K562 (cell line): ENCODE measurements around the gene SUN5. TPM values are rescaled to one million over a fixed set of nuclear protein-coding genes. Genes with fewer than 3 reads are reported as not detected.

Experiments
- ATAC-seq: fragments of 200-7000 bp; cut with Tn5 transposase; 3 replicates; pipeline ENCODE4 v1.9.1; 2020; ENCODE audit warnings: moderate library complexity
- BruUV-seq: library from RNA; stranded (reverse); fragments of 400-500 nt; replicated peaks from 2 replicates; lab custom pipeline; 2021; lab: Mats Ljungman, UMichigan
- CTCF ChIA-PET: fragments of 300-600 bp; formaldehyde crosslinking; extraction: SDS; loops from one replicate; lab custom pipeline; 2021; ENCODE audit warnings: low intra/inter-chr PET ratio; lab: Yijun Ruan, JAX
- POLR2A ChIA-PET: fragments of 300-600, 350-650 bp; sonication (Branson Sonifier 250); formaldehyde crosslinking; extraction: SDS; loops from one replicate; lab custom pipeline; 2021; ENCODE audit warnings: antibody characterized with exemption, inconsistent platforms; lab: Yijun Ruan, JAX
- DNase-seq, 4 experiments: peaks; one replicate each; pipeline versions ENCODE4 v3.0.0 to v3.0.0-alpha.2; 2011 to 2018; ENCODE audit warnings: low spot score in 3 of 4, mixed read lengths in 3 of 4; ENCODE audit errors: extremely low read depth in 1 of 4
- FAIRE-seq: peaks from 2 replicates; lab custom pipeline; 2011; peaks lifted over from hg19 to GRCh38; lab: Jason Lieb, UNC
- H2AFZ ChIP-seq: 2 replicates; pipeline ENCODE4 v1.6.0; 2011; ENCODE audit warnings: low read depth, low read length, control low read depth, inconsistent platforms
- H3K27ac ChIP-seq: fragments of 200-600 bp; 3 replicates; pipeline ENCODE4 v1.8.0; 2011; ENCODE audit warnings: low read depth, mild to moderate bottlenecking, control low read depth, inconsistent platforms, low read length, moderate library complexity, mixed read lengths; ENCODE audit errors: extremely low read depth
- H3K27me3 ChIP-seq, 2 experiments: fragments of 300-600 bp in 1 of 2; 2 replicates in 1 of 2; 3 replicates in 1 of 2; pipeline versions ENCODE4 v1.6.0 to v1.8.0; 2011; ENCODE audit warnings: inconsistent platforms in 2 of 2, low read length in 2 of 2, mild to moderate bottlenecking in 1 of 2, mixed read lengths in 1 of 2, moderate library complexity in 1 of 2; ENCODE audit not compliant: control insufficient read depth in 2 of 2, insufficient read depth in 2 of 2
- H3K36me3 ChIP-seq: fragments of 300-600 bp; 3 replicates; pipeline ENCODE4 v1.8.0; 2011; ENCODE audit warnings: mild to moderate bottlenecking, low read length, inconsistent platforms; ENCODE audit not compliant: control insufficient read depth, insufficient read depth
- H3K4me1 ChIP-seq, 2 experiments: fragments of 200-600 bp in 1 of 2; replicated peaks in 1 of 2; 2 replicates in 1 of 2; 3 replicates in 1 of 2; pipeline versions ENCODE4 v1.5.1 to v1.8.0; 2011; ENCODE audit warnings: inconsistent platforms in 2 of 2, low read length in 2 of 2, mild to moderate bottlenecking in 1 of 2, mixed read lengths in 1 of 2, moderate library complexity in 1 of 2; ENCODE audit not compliant: control insufficient read depth in 2 of 2, insufficient read depth in 2 of 2
- H3K4me2 ChIP-seq: 2 replicates; pipeline ENCODE4 v1.6.1; 2011; ENCODE audit warnings: low read length, control low read depth, inconsistent platforms, mixed read lengths; ENCODE audit not compliant: insufficient read depth
- H3K4me3 ChIP-seq: fragments of 200-600 bp; sonication (generic), shearing (Covaris generic); 2 replicates; pipeline ENCODE4 v1.5.1; 2016; ENCODE audit warnings: control low read depth, inconsistent platforms
- H3K79me2 ChIP-seq: fragments of 200-600 bp; 3 replicates; pipeline ENCODE4 v1.8.0; 2011; ENCODE audit warnings: low read length, inconsistent platforms; ENCODE audit not compliant: control insufficient read depth, insufficient read depth
- H3K9ac ChIP-seq, 2 experiments: 2 replicates each; pipeline versions ENCODE4 v1.6.0 to v1.6.1; 2011; ENCODE audit warnings: low read depth in 2 of 2, low read length in 2 of 2, control low read depth in 1 of 2, inconsistent platforms in 1 of 2, mild to moderate bottlenecking in 1 of 2, mixed read lengths in 1 of 2; ENCODE audit not compliant: insufficient read depth in 1 of 2
- H3K9me1 ChIP-seq: one replicate; pipeline ENCODE4 v1.6.0; 2011; ENCODE audit warnings: inconsistent platforms, mild to moderate bottlenecking, low read length, moderate library complexity; ENCODE audit not compliant: control insufficient read depth, insufficient read depth
- H3K9me3 ChIP-seq: replicated peaks from 2 replicates; pipeline ENCODE4 v1.5.1; 2011; ENCODE audit warnings: low read depth, low read length, inconsistent platforms; ENCODE audit not compliant: control insufficient read depth, insufficient read depth
- H4K20me1 ChIP-seq: replicated peaks from 2 replicates; pipeline ENCODE4 v1.6.1; 2011; ENCODE audit warnings: low read length, inconsistent platforms, mixed read lengths; ENCODE audit not compliant: control insufficient read depth, insufficient read depth
- AFF4 ChIP-seq: sonication (generic); formaldehyde crosslinking; IDR thresholded peaks from 2 replicates; pipeline ENCODE4 v1.8.0; 2023; ENCODE audit warnings: mild to moderate bottlenecking, missing genetic modification reagents
- ARID3B ChIP-seq: fragments of 250-450 bp; sonication (Bioruptor Pico); IDR thresholded peaks from 2 replicates; pipeline ENCODE4 v1.4.0; 2020; ENCODE audit warnings: borderline replicate concordance
- CBFA2T3 ChIP-seq: fragments of 450-650 bp; IDR thresholded peaks from 2 replicates; pipeline ENCODE4 v1.6.1; 2017
- CTBP1 ChIP-seq: fragments of 450-650 bp; IDR thresholded peaks from 2 replicates; pipeline ENCODE4 v1.6.1; 2016; ENCODE audit warnings: borderline replicate concordance
- DEAF1 ChIP-seq: fragments of 450-650 bp; formaldehyde crosslinking; IDR thresholded peaks from 2 replicates; pipeline ENCODE4 v1.4.0; 2020; ENCODE audit warnings: mild to moderate bottlenecking, moderate library complexity
- ID3 ChIP-seq, 2 experiments: fragments of 250-450 bp in 1 of 2; fragments of 450-650 bp in 1 of 2; sonication (Bioruptor Pico) in 1 of 2; IDR thresholded peaks; 2 replicates each; pipeline versions ENCODE4 v1.6.1 to v1.8.0; 2016 to 2021; ENCODE audit warnings: mild to moderate bottlenecking in 2 of 2, moderate library complexity in 2 of 2, missing compliant biosample characterization in 1 of 2, missing genetic modification characterization in 1 of 2
- MEF2A ChIP-seq: IDR thresholded peaks from 2 replicates; pipeline ENCODE4 v1.6.1; 2011; ENCODE audit warnings: low read depth, mild to moderate bottlenecking, low read length, moderate library complexity; ENCODE audit not compliant: control insufficient read depth
- MXI1 ChIP-seq: IDR thresholded peaks from 2 replicates; pipeline ENCODE4 v1.6.1; 2011; ENCODE audit warnings: low read depth, mild to moderate bottlenecking, improper control_type of control experiment, low read length
- PHF8 ChIP-seq: fragments of 200-600 bp; sonication (generic); IDR thresholded peaks from 2 replicates; pipeline ENCODE4 v1.6.1; 2012; ENCODE audit warnings: mixed run types, mild to moderate bottlenecking, inconsistent platforms, low read length, moderate library complexity, borderline replicate concordance
- POU5F1 ChIP-seq: fragments of 150-350 bp; IDR thresholded peaks from 2 replicates; pipeline ENCODE4 v1.6.1; 2014; ENCODE audit warnings: borderline replicate concordance, low read length, low read depth, mild to moderate bottlenecking; ENCODE audit not compliant: partially characterized antibody
- PTRF ChIP-seq: fragments of 450-650 bp; IDR thresholded peaks from 2 replicates; pipeline ENCODE4 v1.6.1; 2016; ENCODE audit warnings: mild to moderate bottlenecking, missing genetic modification characterization, missing compliant biosample characterization
- TOE1 ChIP-seq, 2 experiments: fragments of 450-650 bp in 1 of 2; sonication (generic) in 1 of 2; formaldehyde crosslinking in 1 of 2; IDR thresholded peaks; 2 replicates each; pipeline versions ENCODE4 v1.7.1 to v1.8.0; 2016 to 2022; ENCODE audit warnings: borderline replicate concordance in 2 of 2, mild to moderate bottlenecking in 2 of 2, antibody characterized with exemption in 1 of 2, inconsistent platforms in 1 of 2, low read depth in 1 of 2, missing genetic modification reagents in 1 of 2, moderate library complexity in 1 of 2
- XRCC3 ChIP-seq: fragments of 450-650 bp; IDR thresholded peaks from 2 replicates; pipeline ENCODE4 v1.6.1; 2017; ENCODE audit warnings: mild to moderate bottlenecking, moderate library complexity
- WGBS: fragments of 100-300 bp; shearing (Covaris generic); methylation state at CpG from one replicate; pipeline ENCODE4 v1.1.6; 2016; ENCODE audit warnings: low coverage, mixed read lengths; ENCODE audit not compliant: insufficient coverage; ENCODE audit errors: missing lambda C conversion rate; 5-methylcytosine and 5-hydroxymethylcytosine counted together
- in situ Hi-C: fragments of 300-500 bp; cut with MboI; formaldehyde crosslinking; loops from 4 replicates; pipeline ENCODE4 v1.15.0; 2018; ENCODE audit warnings: inconsistent platforms, mixed read lengths
- intact Hi-C: fragments of 100-400 bp; cut with micrococcal nuclease; formaldehyde crosslinking; loops from 2 replicates; pipeline ENCODE4 v1.14.2; 2022
- polyA plus RNA-seq, 8 experiments: library from polyadenylated mRNA; depleted of rRNA in 4 of 8; stranded (reverse) in 5 of 8; unstranded in 3 of 8; fragments of >200 nt; fragmentation: Nextera tagmentation in 2 of 8; fragmentation: Illumina TruSeq in 1 of 8; extraction: Ambion mirVana in 2 of 8; extraction: Trizol in 1 of 8; gene quantifications; 2 replicates each; pipeline versions ENCODE4 v1.2.1 to v1.2.3, GENCODE V29; 2011 to 2014; ENCODE audit warnings: inconsistent platforms in 1 of 8, missing spikeins in 1 of 8
- total RNA-seq, 7 experiments: library from RNA; depleted of rRNA in 6 of 7; stranded (reverse); fragments of >200 nt in 6 of 7; fragmentation: Illumina TruSeq in 2 of 7; extraction: Trizol in 2 of 7; gene quantifications; 2 replicates each; pipeline versions ENCODE4 v1.2.1 to v1.2.3, GENCODE V29; 2011 to 2021; ENCODE audit warnings: low replicate concordance in 1 of 7

Gene SUN5
- total and polyA plus RNA-seq, 9 of the 15 experiments (the other 6 are each of a cell fraction or from before 2014, with no cell fraction given) = not detected

GRCh38 chr20:33016581-33017109 is 12.4 kb upstream of the SUN5 start:
- ChIA-PET POLR2A (interaction anchor here (0.6 kb wide), 1 partner anchor 250 kb away, joined by 3 read pairs; no protein-coding TSS in a partner anchor), CTCF (no interaction called here)
- no TSS peak for BruUV-seq
- Histone ChIP-seq H3K4me3 (no peak overlapping the region), H3K4me2 (no peak overlapping the region), H3K9ac (no peak overlapping the region), H3K79me2 (no peaks in the 10 kb centered on the region), H3K27ac (no peak overlapping the region), H3K9me3 (no peaks in the 10 kb centered on the region), H2AFZ (no peak overlapping the region), H4K20me1 (no peaks in the 10 kb centered on the region; the same call in 1 of the 2 replicates), H3K4me1 (peaks cover 0 to 3% of the 10 kb centered on the region in 2 experiments; a peak in 1 of 5 replicates), H3K27me3 (peaks cover 7 to 47% of the 10 kb centered on the region in 2 experiments; a peak in 4 of 5 replicates), H3K36me3 (no peaks in the 10 kb centered on the region), H3K9me1 (peaks cover 2% of the 10 kb centered on the region)
- intact Hi-C loops (no loop called here), in situ Hi-C loops (no loop called here)
- FAIRE-seq (no peak), ATAC-seq (no peak), DNase-seq (no peak)
- 1% methylated on average over 6 of the region's 7 CpGs for WGBS
- TF ChIP-seq TOE1 (IDR thresholded peaks at IDR 0.05; ENCODE audit: borderline replicate concordance) (no peak), TOE1 (CRISPR knock-in tag; IDR thresholded peaks at IDR 0.05; ENCODE audit: borderline replicate concordance, low read depth) (no peak), PTRF (no peak), POU5F1 (no peak), DEAF1 (CRISPR knock-in tag) (no peak), CTBP1 (no peak), PHF8 (no peak), XRCC3 (no peak), ID3 (CRISPR knock-in tag; IDR thresholded peaks at IDR 0.05) (no peak), ID3 (tag; IDR thresholded peaks at IDR 0.05) (no peak), MEF2A (no peak), ARID3B (CRISPR knock-in tag) (no peak), CBFA2T3 (no peak), MXI1 (no peak), AFF4 (no peak)
